HCT116 (cell line): ENCODE measurements around the gene MXD1. TPM values are rescaled to one million over a fixed set of nuclear protein-coding genes. Genes with fewer than 3 reads are reported as not detected.

Experiments used
- ATAC-seq: fragments of 200-7000 bp; cut with Tn5 transposase; 2 replicates; pipeline ENCODE4 v1.9.1; 2020; ENCODE audit warnings: mild to moderate bottlenecking, moderate library complexity
- BruUV-seq: library from RNA; stranded (reverse); fragments of 400-500 nt; replicated peaks from 2 replicates; lab custom pipeline; 2021; lab: Mats Ljungman, UMichigan
- CTCF ChIA-PET: fragments of 300-600 bp; sonication (Branson Sonifier 250); formaldehyde crosslinking; loops from one replicate; lab custom pipeline; 2021; ENCODE audit warnings: antibody characterized with exemption; lab: Charles Lee
- POLR2A ChIA-PET: fragments of 300-600, 350-600 bp; sonication (Branson Sonifier 250); formaldehyde crosslinking; loops from one replicate; lab custom pipeline; 2021; ENCODE audit warnings: antibody characterized with exemption; lab: Charles Lee
- RAD21 ChIA-PET, 2 experiments: fragments of 300-600 bp; sonication (Branson Sonifier 250); formaldehyde crosslinking; loops; one replicate each; lab custom pipeline; 2023; ENCODE audit warnings: low total read pairs in 2 of 2; ENCODE audit not compliant: uncharacterized antibody in 2 of 2, unreplicated experiment in 2 of 2, low non-redundant PET in 1 of 2; lab: Charles Lee
- DNase-seq: peaks from one replicate; pipeline ENCODE4 v3.0.0-alpha.2; 2010; ENCODE audit warnings: low read depth, low spot score
- H2AFZ ChIP-seq: fragments of 200-600 bp; shearing (Covaris generic), sonication (generic); 2 replicates; pipeline ENCODE4 v1.6.1; 2017; ENCODE audit warnings: low read depth, mixed run types, mixed read lengths, antibody characterized with exemption, low read length; ENCODE audit not compliant: poor library complexity, severe bottlenecking
- H3K27ac ChIP-seq: 2 replicates; pipeline ENCODE4 v1.5.1; 2012; ENCODE audit warnings: low read depth, low read length
- H3K27me3 ChIP-seq: fragments of 200-600 bp; sonication (generic); 2 replicates; pipeline ENCODE4 v1.6.1; 2016; ENCODE audit warnings: mixed run types, low read length, mixed read lengths; ENCODE audit not compliant: insufficient read depth
- H3K36me3 ChIP-seq, 2 experiments: fragments of 200-500 bp in 1 of 2; fragments of 200-600 bp in 1 of 2; sonication (Bioruptor generic) in 1 of 2; sonication (generic) in 1 of 2; 2 replicates each; pipeline versions ENCODE4 v1.5.1 to v1.6.1; 2014 to 2016; ENCODE audit warnings: low read length in 2 of 2, inconsistent platforms in 1 of 2, mixed read lengths in 1 of 2, mixed run types in 1 of 2; ENCODE audit not compliant: insufficient read depth in 2 of 2, control insufficient read depth in 1 of 2
- H3K4me1 ChIP-seq, 2 experiments: fragments of 200-600 bp in 1 of 2; sonication (generic) in 1 of 2; 2 replicates each; pipeline versions ENCODE4 v1.5.1 to v1.6.1; 2012 to 2017; ENCODE audit warnings: low read length in 2 of 2, inconsistent platforms in 1 of 2, mild to moderate bottlenecking in 1 of 2, mixed read lengths in 1 of 2, mixed run types in 1 of 2, moderate library complexity in 1 of 2; ENCODE audit not compliant: insufficient read depth in 2 of 2, control insufficient read depth in 1 of 2
- H3K4me2 ChIP-seq: fragments of 200-600 bp; sonication (generic); 2 replicates; pipeline ENCODE4 v1.6.1; 2017; ENCODE audit warnings: mixed run types, low read length, mixed read lengths
- H3K4me3 ChIP-seq, 2 experiments: fragments of 200-600 bp in 1 of 2; sonication (generic) in 1 of 2; replicated peaks in 1 of 2; 2 replicates each; pipeline ENCODE4 v1.5.1; 2011 to 2016; ENCODE audit warnings: low read length in 2 of 2, control low read depth in 1 of 2, low read depth in 1 of 2, mild to moderate bottlenecking in 1 of 2, mixed read lengths in 1 of 2, mixed run types in 1 of 2
- H3K79me2 ChIP-seq: fragments of 200-600 bp; sonication (generic); 2 replicates; pipeline ENCODE4 v1.6.1; 2017; ENCODE audit warnings: mild to moderate bottlenecking, mixed run types, low read length, moderate library complexity, mixed read lengths; ENCODE audit not compliant: insufficient read depth
- H3K9ac ChIP-seq: fragments of 200-600 bp; sonication (generic); 2 replicates; pipeline ENCODE4 v1.6.1; 2016; ENCODE audit warnings: low read length, mixed read lengths
- H3K9me2 ChIP-seq: fragments of 200-600 bp; sonication (generic), shearing (Covaris generic); 2 replicates; pipeline ENCODE4 v1.6.1; 2017; ENCODE audit warnings: mixed run types, mild to moderate bottlenecking, moderate library complexity; ENCODE audit not compliant: insufficient read depth
- H3K9me3 ChIP-seq, 2 experiments: fragments of 200-500 bp in 1 of 2; fragments of 200-600 bp in 1 of 2; sonication (Bioruptor generic) in 1 of 2; sonication (generic) in 1 of 2; 2 replicates each; pipeline ENCODE4 v1.6.1; 2014 to 2017; ENCODE audit warnings: low read length in 2 of 2, mixed read lengths in 2 of 2, inconsistent platforms in 1 of 2, low read depth in 1 of 2, mild to moderate bottlenecking in 1 of 2, mixed run types in 1 of 2, moderate library complexity in 1 of 2; ENCODE audit not compliant: control insufficient read depth in 1 of 2, insufficient read depth in 1 of 2
- H4K20me1 ChIP-seq: fragments of 200-600 bp; sonication (generic), shearing (Covaris generic); 2 replicates; pipeline ENCODE4 v1.6.1; 2017; ENCODE audit warnings: mixed run types, mild to moderate bottlenecking, moderate library complexity; ENCODE audit not compliant: insufficient read depth
- CEBPB ChIP-seq: IDR thresholded peaks from 2 replicates; pipeline ENCODE4 v1.6.1; 2012; ENCODE audit warnings: low read depth
- EGR1 ChIP-seq: IDR thresholded peaks from 2 replicates; pipeline ENCODE4 v1.6.1; 2012; ENCODE audit warnings: low read depth
- ELF1 ChIP-seq: IDR thresholded peaks from 2 replicates; pipeline ENCODE4 v1.6.1; 2012; ENCODE audit warnings: low read depth, borderline replicate concordance
- EZH2 ChIP-seq: fragments of 200-600 bp; sonication (generic); IDR thresholded peaks from 2 replicates; pipeline ENCODE4 v1.6.1; 2017; ENCODE audit warnings: antibody characterized with exemption, mixed run types
- EZH2phosphoT487 ChIP-seq: fragments of 200-600 bp; IDR thresholded peaks from 2 replicates; pipeline ENCODE4 v1.6.1; 2018; ENCODE audit warnings: antibody characterized with exemption, borderline replicate concordance
- FOSL1 ChIP-seq: IDR thresholded peaks from 2 replicates; pipeline ENCODE4 v1.6.1; 2012; ENCODE audit warnings: low read depth
- POLR2A ChIP-seq: IDR thresholded peaks from 2 replicates; pipeline ENCODE4 v1.7.0; 2011; ENCODE audit warnings: borderline replicate concordance; ENCODE audit not compliant: insufficient read depth, insufficient read length; ENCODE audit errors: extremely low read depth
- POLR2AphosphoS5 ChIP-seq: IDR thresholded peaks from 2 replicates; pipeline ENCODE4 v1.6.1; 2011; ENCODE audit warnings: mild to moderate bottlenecking, low read depth, low read length, moderate library complexity
- RAD21 ChIP-seq: IDR thresholded peaks from 2 replicates; pipeline ENCODE4 v1.6.1; 2012; ENCODE audit warnings: low read depth, mild to moderate bottlenecking
- SIN3A ChIP-seq: IDR thresholded peaks from 2 replicates; pipeline ENCODE4 v1.6.1; 2012; ENCODE audit warnings: low read depth
- SP1 ChIP-seq: IDR thresholded peaks from 2 replicates; pipeline ENCODE4 v1.6.1; 2012; ENCODE audit warnings: low read depth
- SRF ChIP-seq: IDR thresholded peaks from 2 replicates; pipeline ENCODE4 v1.6.1; 2012; ENCODE audit warnings: low read depth
- TCF7L2 ChIP-seq: IDR thresholded peaks from 2 replicates; pipeline ENCODE4 v1.7.0; 2011; ENCODE audit warnings: borderline replicate concordance, inconsistent platforms; ENCODE audit not compliant: insufficient read depth, insufficient read length; ENCODE audit errors: extremely low read depth
- ZFX ChIP-seq: fragments of 450-650 bp; IDR thresholded peaks from 2 replicates; pipeline ENCODE4 v1.6.1; 2017
- ZNF274 ChIP-seq: fragments of 200-500 bp; sonication (Bioruptor generic); IDR thresholded peaks from 2 replicates; pipeline ENCODE4 v1.6.1; 2014; ENCODE audit warnings: mild to moderate bottlenecking, low read depth, low read length, inconsistent platforms
- intact Hi-C: fragments of 100-400 bp; cut with micrococcal nuclease; formaldehyde crosslinking; loops from 2 replicates; pipeline ENCODE4 v1.10.0; 2022
- total RNA-seq: library from RNA; stranded (reverse); gene quantifications from one replicate; pipeline ENCODE4 v1.2.1, GENCODE V29; 2021; ENCODE audit not compliant: unreplicated experiment
- TF ChIP-seq, protein P1 (sequence below), 3 experiments: fragments of 200-600 bp in 1 of 3; sonication (generic) in 1 of 3; IDR thresholded peaks in 2 of 3; conservative IDR thresholded peaks in 1 of 3; 2 replicates each; pipeline ENCODE4 v1.5.1; 2012 to 2017; ENCODE audit warnings: low read depth in 2 of 3, low read length in 2 of 3, antibody characterized with exemption in 1 of 3, borderline replicate concordance in 1 of 3, control low read depth in 1 of 3, mild to moderate bottlenecking in 1 of 3, mixed read lengths in 1 of 3, mixed run types in 1 of 3, moderate library complexity in 1 of 3; ENCODE audit not compliant: insufficient read depth in 1 of 3
- TF ChIP-seq, protein P2 (sequence below): IDR thresholded peaks from 2 replicates; pipeline ENCODE4 v1.6.1; 2012
- TF ChIP-seq, protein P3 (sequence below): IDR thresholded peaks from 2 replicates; pipeline ENCODE4 v1.6.1; 2011; ENCODE audit warnings: mild to moderate bottlenecking, low read length, moderate library complexity; ENCODE audit not compliant: insufficient replicate concordance; ENCODE audit errors: extremely low read depth
- TF ChIP-seq, protein P4 (sequence below): IDR thresholded peaks from 2 replicates; pipeline ENCODE4 v1.6.1; 2012; ENCODE audit warnings: low read depth

Gene MXD1
- total RNA-seq, 1 experiment from 2014 or later = 10.3 TPM

DNA sequence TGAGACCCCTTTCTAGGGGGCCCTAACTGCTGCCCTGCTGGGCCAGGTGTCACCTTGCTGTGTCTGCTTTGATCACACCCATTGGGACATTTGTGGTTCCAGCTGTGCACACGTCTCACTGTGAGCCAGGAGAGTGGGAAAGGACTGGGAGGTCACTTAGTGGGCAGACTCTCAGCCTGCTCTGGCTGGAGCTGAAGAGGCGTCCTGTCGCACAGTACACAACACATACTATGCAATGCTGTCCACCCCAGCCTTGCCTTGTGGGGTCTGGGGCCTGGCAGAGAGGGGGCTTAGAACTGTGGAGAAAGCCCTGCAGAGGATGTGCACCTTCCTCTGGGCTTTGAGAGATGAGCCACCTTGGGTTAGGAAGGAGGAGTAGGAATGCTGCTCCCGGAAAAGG lies 71.8 kb downstream of the MXD1 start:
- H2AFZ ChIP-seq = no peak overlapping the region
- H3K79me2 ChIP-seq = no peaks in the 10 kb centered on the region
- no peaks in the 10 kb centered on the region for H3K9me2 ChIP-seq
- no peaks in the 10 kb centered on the region for H4K20me1 ChIP-seq
- intact Hi-C loops = no loop called here
- CTCF ChIA-PET = no interaction called here
- no peaks in the 10 kb centered on the region for H3K27me3 ChIP-seq
- H3K4me1 ChIP-seq = peaks cover 9 to 14% of the 10 kb centered on the region in 2 experiments
- TF ChIP-seq EGR1 (no peak), SIN3A (no peak), ELF1 (no peak), EZH2 (no peak), RAD21 (no peak), TCF7L2 (no peak), ZNF274 (no peak), POLR2A (no peak), SP1 (no peak), POLR2AphosphoS5 (no peak), ZFX (no peak), CEBPB (no peak), EZH2phosphoT487 (no peak), FOSL1 (no peak), SRF (no peak)
- TF ChIP-seq, protein P1, sequence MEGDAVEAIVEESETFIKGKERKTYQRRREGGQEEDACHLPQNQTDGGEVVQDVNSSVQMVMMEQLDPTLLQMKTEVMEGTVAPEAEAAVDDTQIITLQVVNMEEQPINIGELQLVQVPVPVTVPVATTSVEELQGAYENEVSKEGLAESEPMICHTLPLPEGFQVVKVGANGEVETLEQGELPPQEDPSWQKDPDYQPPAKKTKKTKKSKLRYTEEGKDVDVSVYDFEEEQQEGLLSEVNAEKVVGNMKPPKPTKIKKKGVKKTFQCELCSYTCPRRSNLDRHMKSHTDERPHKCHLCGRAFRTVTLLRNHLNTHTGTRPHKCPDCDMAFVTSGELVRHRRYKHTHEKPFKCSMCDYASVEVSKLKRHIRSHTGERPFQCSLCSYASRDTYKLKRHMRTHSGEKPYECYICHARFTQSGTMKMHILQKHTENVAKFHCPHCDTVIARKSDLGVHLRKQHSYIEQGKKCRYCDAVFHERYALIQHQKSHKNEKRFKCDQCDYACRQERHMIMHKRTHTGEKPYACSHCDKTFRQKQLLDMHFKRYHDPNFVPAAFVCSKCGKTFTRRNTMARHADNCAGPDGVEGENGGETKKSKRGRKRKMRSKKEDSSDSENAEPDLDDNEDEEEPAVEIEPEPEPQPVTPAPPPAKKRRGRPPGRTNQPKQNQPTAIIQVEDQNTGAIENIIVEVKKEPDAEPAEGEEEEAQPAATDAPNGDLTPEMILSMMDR (IDR thresholded peaks at IDR 0.05 in 2 of 3, conservative IDR thresholded peaks at IDR 0.05 in 1 of 3; ENCODE audit: borderline replicate concordance in 1 of 3, insufficient read depth in 1 of 3, low read depth in 2 of 3, low read length in 2 of 3) = no peak
- TF ChIP-seq, protein P2, sequence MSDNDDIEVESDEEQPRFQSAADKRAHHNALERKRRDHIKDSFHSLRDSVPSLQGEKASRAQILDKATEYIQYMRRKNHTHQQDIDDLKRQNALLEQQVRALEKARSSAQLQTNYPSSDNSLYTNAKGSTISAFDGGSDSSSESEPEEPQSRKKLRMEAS = no peak
- TF ChIP-seq, protein P3, sequence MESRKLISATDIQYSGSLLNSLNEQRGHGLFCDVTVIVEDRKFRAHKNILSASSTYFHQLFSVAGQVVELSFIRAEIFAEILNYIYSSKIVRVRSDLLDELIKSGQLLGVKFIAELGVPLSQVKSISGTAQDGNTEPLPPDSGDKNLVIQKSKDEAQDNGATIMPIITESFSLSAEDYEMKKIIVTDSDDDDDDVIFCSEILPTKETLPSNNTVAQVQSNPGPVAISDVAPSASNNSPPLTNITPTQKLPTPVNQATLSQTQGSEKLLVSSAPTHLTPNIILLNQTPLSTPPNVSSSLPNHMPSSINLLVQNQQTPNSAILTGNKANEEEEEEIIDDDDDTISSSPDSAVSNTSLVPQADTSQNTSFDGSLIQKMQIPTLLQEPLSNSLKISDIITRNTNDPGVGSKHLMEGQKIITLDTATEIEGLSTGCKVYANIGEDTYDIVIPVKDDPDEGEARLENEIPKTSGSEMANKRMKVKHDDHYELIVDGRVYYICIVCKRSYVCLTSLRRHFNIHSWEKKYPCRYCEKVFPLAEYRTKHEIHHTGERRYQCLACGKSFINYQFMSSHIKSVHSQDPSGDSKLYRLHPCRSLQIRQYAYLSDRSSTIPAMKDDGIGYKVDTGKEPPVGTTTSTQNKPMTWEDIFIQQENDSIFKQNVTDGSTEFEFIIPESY = no peak
- TF ChIP-seq, protein P4, sequence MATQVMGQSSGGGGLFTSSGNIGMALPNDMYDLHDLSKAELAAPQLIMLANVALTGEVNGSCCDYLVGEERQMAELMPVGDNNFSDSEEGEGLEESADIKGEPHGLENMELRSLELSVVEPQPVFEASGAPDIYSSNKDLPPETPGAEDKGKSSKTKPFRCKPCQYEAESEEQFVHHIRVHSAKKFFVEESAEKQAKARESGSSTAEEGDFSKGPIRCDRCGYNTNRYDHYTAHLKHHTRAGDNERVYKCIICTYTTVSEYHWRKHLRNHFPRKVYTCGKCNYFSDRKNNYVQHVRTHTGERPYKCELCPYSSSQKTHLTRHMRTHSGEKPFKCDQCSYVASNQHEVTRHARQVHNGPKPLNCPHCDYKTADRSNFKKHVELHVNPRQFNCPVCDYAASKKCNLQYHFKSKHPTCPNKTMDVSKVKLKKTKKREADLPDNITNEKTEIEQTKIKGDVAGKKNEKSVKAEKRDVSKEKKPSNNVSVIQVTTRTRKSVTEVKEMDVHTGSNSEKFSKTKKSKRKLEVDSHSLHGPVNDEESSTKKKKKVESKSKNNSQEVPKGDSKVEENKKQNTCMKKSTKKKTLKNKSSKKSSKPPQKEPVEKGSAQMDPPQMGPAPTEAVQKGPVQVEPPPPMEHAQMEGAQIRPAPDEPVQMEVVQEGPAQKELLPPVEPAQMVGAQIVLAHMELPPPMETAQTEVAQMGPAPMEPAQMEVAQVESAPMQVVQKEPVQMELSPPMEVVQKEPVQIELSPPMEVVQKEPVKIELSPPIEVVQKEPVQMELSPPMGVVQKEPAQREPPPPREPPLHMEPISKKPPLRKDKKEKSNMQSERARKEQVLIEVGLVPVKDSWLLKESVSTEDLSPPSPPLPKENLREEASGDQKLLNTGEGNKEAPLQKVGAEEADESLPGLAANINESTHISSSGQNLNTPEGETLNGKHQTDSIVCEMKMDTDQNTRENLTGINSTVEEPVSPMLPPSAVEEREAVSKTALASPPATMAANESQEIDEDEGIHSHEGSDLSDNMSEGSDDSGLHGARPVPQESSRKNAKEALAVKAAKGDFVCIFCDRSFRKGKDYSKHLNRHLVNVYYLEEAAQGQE = no peak
- POLR2A ChIA-PET = no interaction called here
- no peaks in the 10 kb centered on the region for H3K36me3 ChIP-seq
- H3K4me3 ChIP-seq = no peak overlapping the region
- H3K27ac ChIP-seq = no peak overlapping the region
- no TSS peak for BruUV-seq
- ATAC-seq (no peak), DNase-seq (no peak)
- no peak overlapping the region for H3K4me2 ChIP-seq
- RAD21 ChIA-PET = no interaction called here
- H3K9me3 ChIP-seq = no peaks in the 10 kb centered on the region
- no peak overlapping the region for H3K9ac ChIP-seq
